HG03439 (cell line): ENCODE results near the gene NTMT2.

Source experiments
- ATAC-seq: cut with Tn5 transposase; IDR thresholded peaks from one replicate; pipeline ENCODE4 v1.9.1; 2021; ENCODE audit warnings: mild to moderate bottlenecking, moderate library complexity; ENCODE audit not compliant: unreplicated experiment

Gene NTMT2

DNA sequence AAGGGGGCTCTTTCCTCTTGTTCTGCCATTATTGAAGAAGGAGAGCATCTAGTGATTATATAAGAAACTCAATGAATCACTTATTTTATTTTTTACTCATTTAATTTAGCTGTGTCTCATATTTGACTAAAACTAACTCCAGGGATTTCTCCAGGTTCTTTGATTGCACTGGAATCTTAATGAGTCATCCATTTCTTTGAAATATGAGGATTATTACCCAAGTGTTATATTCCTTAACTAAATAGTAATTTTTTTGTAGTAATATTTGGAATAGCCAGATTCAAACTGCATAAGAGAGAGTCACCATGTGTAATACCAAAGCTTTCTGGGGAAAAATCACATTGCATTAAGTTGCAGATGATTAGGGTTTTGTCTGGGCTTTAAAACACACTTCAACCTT lies 59.5 kb downstream of the NTMT2 start:
- no peak for ATAC-seq

DNA sequence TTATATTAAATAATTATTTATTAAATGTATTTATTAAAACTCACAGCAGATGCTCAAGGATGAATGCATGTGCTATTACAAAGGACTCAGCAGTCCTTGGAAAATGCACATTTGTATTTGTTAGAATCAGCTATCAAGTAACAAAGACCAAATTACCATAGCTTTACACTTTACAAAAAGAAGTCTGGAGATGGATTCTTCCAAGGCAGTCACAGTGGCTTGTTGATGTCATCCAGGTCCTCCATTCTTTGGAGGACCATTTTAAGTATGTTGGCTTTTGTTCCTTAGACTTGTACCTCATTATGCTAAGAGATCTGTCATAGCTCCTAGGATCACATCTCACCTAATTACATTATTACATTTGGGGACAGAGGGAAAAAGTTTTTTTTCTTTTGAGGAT lies 63.4 kb downstream of the NTMT2 start:
- ATAC-seq, result no peak

DNA sequence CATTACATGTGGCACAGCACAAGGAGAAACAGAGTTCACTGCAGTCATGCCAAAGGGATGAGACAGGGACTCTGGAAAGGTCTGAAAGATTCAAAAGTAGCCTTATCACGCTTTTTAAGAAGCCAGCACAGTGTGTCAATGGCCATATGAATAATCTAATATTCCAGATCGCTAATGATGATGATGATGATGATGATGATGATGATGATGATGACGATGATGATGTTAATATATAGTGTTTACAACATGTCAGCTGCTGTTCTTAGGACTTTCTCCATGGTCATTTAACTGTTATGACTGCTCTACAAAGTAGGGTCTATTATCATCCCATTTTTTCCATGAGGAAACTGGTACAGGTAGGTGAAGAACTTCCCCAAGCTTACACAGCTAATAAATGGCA lies 64.4 kb downstream of the NTMT2 start:
- ATAC-seq, result no peak

DNA sequence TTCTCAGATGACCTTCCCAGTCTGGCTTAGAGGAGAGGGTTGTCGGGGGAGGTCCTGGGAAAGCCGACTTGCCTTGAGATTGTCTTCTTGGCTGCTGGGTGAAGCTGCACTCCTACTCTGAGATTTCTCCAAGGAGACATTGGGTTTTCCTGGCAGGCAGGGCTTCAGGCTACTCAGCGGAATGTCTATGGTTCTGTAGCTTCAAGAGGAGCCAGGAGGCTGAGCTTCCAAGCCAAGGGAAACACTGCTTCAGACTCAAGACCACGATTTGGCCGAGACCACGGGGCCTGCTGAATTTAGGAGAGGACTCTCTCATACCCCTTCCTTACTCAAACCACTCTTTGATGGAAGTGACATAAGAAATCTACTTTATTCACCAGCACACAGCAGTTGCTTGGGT lies 67.8 kb downstream of the NTMT2 start:
- ATAC-seq, result no peak

DNA sequence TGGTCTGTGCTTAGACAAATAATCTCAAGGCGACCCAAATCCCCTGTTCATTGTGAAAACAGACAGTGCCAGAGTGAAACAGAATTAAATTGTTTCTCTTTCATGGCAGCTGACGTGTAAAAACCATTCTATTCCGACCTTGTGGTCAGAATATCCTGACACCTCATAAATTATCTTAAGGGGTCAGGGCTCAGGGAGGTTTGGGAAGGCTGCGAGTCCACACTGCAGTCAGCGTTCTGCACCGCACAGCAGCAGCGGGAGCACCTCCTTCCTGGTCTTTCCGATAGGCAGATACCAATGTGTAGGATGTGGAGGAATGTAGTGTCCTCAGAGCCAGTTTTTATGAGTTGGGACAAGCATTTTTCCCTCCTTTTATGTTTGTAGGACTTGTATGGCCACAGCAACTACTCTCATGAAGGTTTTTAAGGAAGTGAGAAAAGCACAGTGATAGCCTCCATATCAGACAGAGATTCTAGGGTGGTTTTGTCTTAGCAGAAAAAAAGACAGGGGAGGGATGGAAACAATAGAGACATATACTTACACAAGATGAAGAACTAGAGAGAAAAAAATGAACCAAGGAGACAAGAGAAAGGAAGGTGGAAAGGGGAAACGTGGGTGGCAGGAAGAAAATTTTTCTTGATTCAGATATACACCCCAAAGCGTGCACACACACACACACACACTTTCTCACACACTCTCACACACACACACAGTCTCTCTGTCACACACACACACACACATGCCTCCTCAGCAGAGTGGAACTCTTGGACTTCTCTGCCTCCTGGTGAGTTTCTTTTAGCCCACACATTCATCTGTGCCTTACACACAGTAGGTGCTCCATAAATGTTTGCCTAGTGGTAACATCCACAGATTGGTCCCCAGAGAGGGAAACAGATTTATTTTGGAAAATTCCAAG lies 68.6 kb downstream of the NTMT2 start:
- peak; percentile 69 for ATAC-seq

DNA sequence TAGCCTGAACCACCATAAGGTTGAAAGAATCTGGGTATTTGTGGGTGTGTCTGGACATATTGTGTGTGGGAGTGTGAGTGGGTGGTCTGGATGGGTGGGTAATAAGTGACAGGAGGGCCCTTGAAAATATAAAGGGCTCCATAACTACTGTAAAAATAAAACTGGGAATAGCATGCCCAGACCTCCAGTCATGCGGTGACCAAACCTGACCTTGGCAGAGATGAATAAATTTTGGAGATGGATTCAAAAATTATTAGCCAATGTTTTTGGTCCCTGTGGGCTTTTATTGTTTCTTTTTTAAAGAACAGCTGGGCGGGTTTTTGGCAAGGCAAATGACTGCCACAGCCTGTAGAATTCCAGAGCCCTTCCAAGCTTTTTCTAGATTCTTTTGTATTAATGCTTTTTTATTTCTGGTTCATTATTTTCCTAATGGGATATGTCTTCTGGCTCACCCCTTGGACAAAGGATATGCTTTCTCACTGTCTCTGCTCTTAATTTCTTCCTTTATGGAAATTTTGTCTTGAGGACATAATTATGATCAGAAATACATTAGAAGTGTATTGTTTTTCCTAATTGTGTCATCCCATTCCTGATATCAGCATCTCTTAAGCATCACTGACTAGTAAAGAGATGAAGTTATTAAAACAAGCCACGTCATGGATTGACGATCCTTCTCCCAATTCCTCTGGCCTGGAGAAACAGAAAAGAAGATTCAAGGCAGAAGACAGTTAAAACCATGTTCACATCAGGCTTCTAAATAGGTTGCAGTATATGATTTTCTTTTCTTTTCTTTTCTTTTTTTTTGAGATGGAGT lies 69.5 kb downstream of the NTMT2 start:
- no peak for ATAC-seq

DNA sequence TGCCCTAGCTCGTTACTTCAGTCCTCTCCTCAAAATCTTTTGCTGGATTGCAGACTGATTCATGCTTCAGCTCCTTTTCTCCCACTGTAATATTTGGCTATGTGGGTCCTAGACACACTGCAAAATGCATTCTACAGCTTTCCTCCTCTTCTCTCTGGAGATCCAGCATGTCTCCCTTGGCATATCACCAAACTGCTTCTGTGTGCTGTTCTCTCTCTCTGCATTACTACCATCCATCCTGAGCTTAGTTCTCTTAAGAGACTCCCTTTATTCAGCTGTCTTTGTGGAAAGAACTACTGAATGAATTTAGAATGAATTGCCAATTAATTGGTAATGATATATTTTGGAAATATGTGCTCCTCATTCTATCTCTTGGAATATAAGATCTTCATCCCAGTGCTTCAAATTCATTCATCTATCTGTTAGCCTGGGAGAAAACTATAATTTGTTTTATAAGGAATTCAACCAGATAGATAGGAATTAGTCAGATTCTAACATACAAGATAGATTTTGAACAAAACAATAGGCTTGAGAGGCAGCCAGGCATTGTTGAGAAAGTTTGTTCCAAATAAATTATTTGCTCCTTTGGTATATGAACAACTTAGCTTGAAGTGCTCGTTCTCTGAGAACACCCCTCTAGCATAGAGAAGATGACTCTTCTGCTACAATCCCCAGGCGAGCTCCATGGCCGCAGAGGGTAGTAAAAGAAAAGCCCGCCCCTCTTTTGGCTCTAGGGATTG lies 71.9 kb downstream of the NTMT2 start:
- no peak for ATAC-seq

DNA sequence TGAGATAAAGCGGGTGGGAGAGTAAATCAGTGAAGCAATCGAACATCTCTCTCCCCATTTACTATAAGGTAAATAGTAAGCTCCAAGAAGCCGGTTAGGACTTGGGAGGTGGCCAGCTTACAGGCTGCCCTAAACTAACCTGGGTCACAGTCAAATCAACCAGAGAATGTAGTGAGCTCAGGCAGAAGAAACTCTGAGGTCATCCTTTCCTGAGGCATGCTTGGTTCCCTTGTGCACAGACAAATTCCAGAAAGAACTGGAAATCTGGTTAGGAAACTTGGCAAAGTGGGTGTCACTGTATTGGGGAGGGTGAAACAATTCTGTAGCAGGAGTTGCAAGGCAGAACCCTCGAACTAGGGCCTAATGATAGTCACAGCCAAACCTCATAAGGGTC lies 72.5 kb downstream of the NTMT2 start:
- no peak for ATAC-seq
